Progenitor cell of endocrine pancreas (in vitro differentiated cells): ENCODE results near the gene SLC25A38. TPM values are rescaled to one million over a fixed set of nuclear protein-coding genes. Genes with fewer than 3 reads are reported as not detected.
"Not testable (repeated sequence)": the region's sequence is repeated elsewhere in the genome, so short reads cannot be mapped to it uniquely, and the experiment has no call there.

Source experiments
- DNase-seq: peaks from one replicate; pipeline ENCODE4 v3.0.0; 2021; ENCODE audit warnings: low spot score; ENCODE audit not compliant: unreplicated experiment
- H3K27ac Mint-ChIP-seq: 2 replicates; pipeline ENCODE4 v1.8.0; 2021; ENCODE audit warnings: mild to moderate bottlenecking, moderate library complexity, mixed read lengths
- H3K27me3 Mint-ChIP-seq: 2 replicates; pipeline ENCODE4 v1.8.0; 2021; ENCODE audit warnings: mixed read lengths
- H3K36me3 Mint-ChIP-seq: 2 replicates; pipeline ENCODE4 v1.8.0; 2022; ENCODE audit warnings: mixed read lengths; ENCODE audit not compliant: insufficient read depth
- H3K4me1 Mint-ChIP-seq: 2 replicates; pipeline ENCODE4 v1.8.0; 2021; ENCODE audit warnings: low read depth, mixed read lengths
- H3K4me3 Mint-ChIP-seq: 2 replicates; pipeline ENCODE4 v1.8.0; 2021; ENCODE audit warnings: low read depth, mild to moderate bottlenecking, moderate library complexity, mixed read lengths
- H3K9me3 Mint-ChIP-seq: 2 replicates; pipeline ENCODE4 v1.8.0; 2021; ENCODE audit warnings: low read depth, mixed read lengths
- CTCF ChIP-seq: fragments of 200-600 bp; sonication (generic); IDR thresholded peaks from one replicate; pipeline ENCODE4 v1.5.0; 2021; ENCODE audit warnings: antibody characterized with exemption, mild to moderate bottlenecking; ENCODE audit not compliant: unreplicated experiment
- total RNA-seq: library from RNA; stranded (reverse); gene quantifications from 2 replicates; pipeline ENCODE4 v1.2.1, GENCODE V29; 2021

The SLC25A38 gene
- total RNA-seq, 1 donor from 2014 or later = 38.0 TPM

- no peak for DNase-seq
- Mint-ChIP-seq H3K4me1 (peaks cover 25% of the 10 kb centered on the region), H3K27ac (peak overlapping the region; percentile 15), H3K36me3 (no peaks in the 10 kb centered on the region), H3K4me3 (no peak overlapping the region), H3K9me3 (peaks cover 3% of the 10 kb centered on the region), H3K27me3 (peaks cover 7% of the 10 kb centered on the region)
- TF ChIP-seq CTCF = no peak
These were observed 21.8 kb upstream of the SLC25A38 start for GRCh38 chr3:39361252-39361927.

- Mint-ChIP-seq H3K9me3 (peaks cover 3% of the 10 kb centered on the region), H3K36me3 (no peaks in the 10 kb centered on the region), H3K27me3 (peaks cover 6% of the 10 kb centered on the region), H3K4me1 (peaks cover 25% of the 10 kb centered on the region), H3K4me3 (no peak overlapping the region), H3K27ac (peak overlapping the region; percentile 92)
- TF ChIP-seq CTCF = no peak
- no peak for DNase-seq
These were observed 21.0 kb upstream of the SLC25A38 start for GRCh38 chr3:39362192-39362591.

GRCh38 chr3:39362812-39363211 is 20.4 kb upstream of the SLC25A38 start:
- H3K4me3 Mint-ChIP-seq = no peak overlapping the region
- peaks cover under 1% of the 10 kb centered on the region for H3K27me3 Mint-ChIP-seq
- no peak for DNase-seq
- no peak for TF ChIP-seq CTCF
- peaks cover 3% of the 10 kb centered on the region for H3K9me3 Mint-ChIP-seq
- H3K4me1 Mint-ChIP-seq = peaks cover 25% of the 10 kb centered on the region
- no peaks in the 10 kb centered on the region for H3K36me3 Mint-ChIP-seq
- peak overlapping the region; percentile 92 for H3K27ac Mint-ChIP-seq

GRCh38 chr3:39370450-39370849 is 12.7 kb upstream of the SLC25A38 start:
- not testable (repeated sequence) for H3K27ac Mint-ChIP-seq, H3K36me3 Mint-ChIP-seq, H3K27me3 Mint-ChIP-seq, H3K4me3 Mint-ChIP-seq, H3K4me1 Mint-ChIP-seq, DNase-seq
- peaks cover 23% of the 10 kb centered on the region for H3K9me3 Mint-ChIP-seq

- Mint-ChIP-seq H3K9me3 (peaks cover 23% of the 10 kb centered on the region), H3K36me3 (peaks cover 1% of the 10 kb centered on the region), H3K4me3 (no peak overlapping the region), H3K4me1 (peaks cover 9% of the 10 kb centered on the region), H3K27me3 (peaks cover 3% of the 10 kb centered on the region), H3K27ac (no peak overlapping the region)
- no peak for DNase-seq
- no peak for TF ChIP-seq CTCF
These were observed 10.3 kb upstream of the SLC25A38 start for GRCh38 chr3:39372833-39373232.
